HepG2 (cell line): ENCODE measurements around the gene ALKBH5. TPM values are rescaled to one million over a fixed set of nuclear protein-coding genes. Genes with fewer than 3 reads are reported as not detected.

ENCODE experiments used
- ATAC-seq: fragments of 200-7000 bp; cut with Tn5 transposase; 3 replicates; pipeline ENCODE4 v1.9.1; 2020; ENCODE audit warnings: mild to moderate bottlenecking, moderate library complexity
- BruUV-seq: library from RNA; stranded (reverse); fragments of 400-500 nt; replicated peaks from 2 replicates; lab custom pipeline; 2021; lab: Mats Ljungman, UMichigan
- CTCF ChIA-PET: fragments of 300-600 bp; formaldehyde crosslinking; extraction: SDS; loops from one replicate; lab custom pipeline; 2021; ENCODE audit warnings: low total read pairs, inconsistent platforms, low intra/inter-chr PET ratio; lab: Yijun Ruan, JAX
- POLR2A ChIA-PET: fragments of 350-600 bp; sonication (Branson Sonifier 250); formaldehyde crosslinking; loops from one replicate; lab custom pipeline; 2020; ENCODE audit warnings: antibody characterized with exemption, inconsistent platforms; lab: Yijun Ruan, JAX
- DNase-seq: peaks from one replicate; pipeline ENCODE4 v3.0.0-alpha.2; 2015; ENCODE audit warnings: low spot score
- FAIRE-seq: peaks from 3 replicates; lab custom pipeline; 2011; peaks lifted over from hg19 to GRCh38; lab: Jason Lieb, UNC
- H2AFZ ChIP-seq: one replicate; pipeline ENCODE4 v1.6.1; 2011; ENCODE audit warnings: low read length, inconsistent platforms
- H3K27ac ChIP-seq: fragments of 300-600 bp; 3 replicates; pipeline ENCODE4 v1.8.0; 2011; ENCODE audit warnings: mixed run types, mild to moderate bottlenecking, mixed read lengths, low read length, inconsistent platforms; ENCODE audit not compliant: insufficient read depth; ENCODE audit errors: extremely low read length
- H3K27me3 ChIP-seq, 2 experiments: fragments of 200-600 bp in 1 of 2; 2 replicates in 1 of 2; 3 replicates in 1 of 2; pipeline versions ENCODE4 v1.6.0 to v1.8.0; 2011; ENCODE audit warnings: low read length in 2 of 2, mild to moderate bottlenecking in 2 of 2, moderate library complexity in 2 of 2, inconsistent platforms in 1 of 2; ENCODE audit not compliant: insufficient read depth in 2 of 2, control insufficient read depth in 1 of 2
- H3K36me3 ChIP-seq, 2 experiments: fragments of 200-600 bp in 1 of 2; replicated peaks in 1 of 2; 2 replicates in 1 of 2; 3 replicates in 1 of 2; pipeline versions ENCODE4 v1.5.1 to v1.8.0; 2011; ENCODE audit warnings: low read length in 2 of 2, inconsistent platforms in 1 of 2; ENCODE audit not compliant: insufficient read depth in 2 of 2, control insufficient read depth in 1 of 2
- H3K4me1 ChIP-seq: 2 replicates; pipeline ENCODE4 v1.5.1; 2012; ENCODE audit warnings: low read length, inconsistent platforms; ENCODE audit not compliant: insufficient read depth
- H3K4me2 ChIP-seq: 2 replicates; pipeline ENCODE4 v1.6.0; 2011; ENCODE audit warnings: low read depth, low read length, inconsistent platforms
- H3K4me3 ChIP-seq, 3 experiments: fragments of 200-600 bp in 1 of 3; sonication (generic), shearing (Covaris generic) in 1 of 3; replicated peaks in 1 of 3; 2 replicates each; pipeline ENCODE4 v1.5.1; 2011 to 2016; ENCODE audit warnings: low read length in 3 of 3, inconsistent platforms in 2 of 3, low read depth in 2 of 3, mild to moderate bottlenecking in 2 of 3, control low read depth in 1 of 3, mixed read lengths in 1 of 3; ENCODE audit not compliant: insufficient read depth in 1 of 3
- H3K79me2 ChIP-seq: one replicate; pipeline ENCODE4 v1.6.1; 2011; ENCODE audit warnings: low read length, inconsistent platforms; ENCODE audit not compliant: insufficient read depth
- H3K9ac ChIP-seq: 2 replicates; pipeline ENCODE4 v1.6.0; 2011; ENCODE audit warnings: mild to moderate bottlenecking, low read depth, low read length, inconsistent platforms; ENCODE audit not compliant: insufficient read depth
- H3K9me3 ChIP-seq: 2 replicates; pipeline ENCODE4 v1.5.1; 2012; ENCODE audit warnings: mild to moderate bottlenecking, low read length
- H4K20me1 ChIP-seq: 2 replicates; pipeline ENCODE4 v1.6.0; 2011; ENCODE audit warnings: inconsistent platforms, mild to moderate bottlenecking, low read length, moderate library complexity; ENCODE audit not compliant: insufficient read depth
- DNMT3B ChIP-seq: conservative IDR thresholded peaks from 2 replicates; pipeline ENCODE4 v1.6.1; 2016; ENCODE audit warnings: missing biosample characterization, control low read depth
- HNRNPK ChIP-seq: fragments of 200-400 bp; formaldehyde crosslinking; IDR thresholded peaks from 2 replicates; pipeline ENCODE4 v1.6.1; 2018; ENCODE audit warnings: low read length, low read depth, moderate library complexity, mild to moderate bottlenecking; ENCODE audit not compliant: poor library complexity, severe bottlenecking
- KAT8 ChIP-seq: IDR thresholded peaks from 2 replicates; pipeline ENCODE4 v1.6.1; 2016; ENCODE audit warnings: missing genetic modification reagents, missing compliant biosample characterization
- REPIN1 ChIP-seq: sonication (generic); formaldehyde crosslinking; IDR thresholded peaks from 2 replicates; pipeline ENCODE4 v1.8.0; 2022; ENCODE audit warnings: missing genetic modification reagents, low read depth, mild to moderate bottlenecking, borderline replicate concordance
- YY1 ChIP-seq: IDR thresholded peaks from 2 replicates; pipeline ENCODE4 v1.6.1; 2011; ENCODE audit warnings: low read length, low read depth, moderate library complexity, mild to moderate bottlenecking; ENCODE audit not compliant: insufficient read depth, insufficient replicate concordance
- WGBS: methylation state at CpG from one replicate; pipeline ENCODE4 v1.1.6; 2017; ENCODE audit warnings: low lambda C conversion rate; 5-methylcytosine and 5-hydroxymethylcytosine counted together
- in situ Hi-C: cut with HindIII; loops from 2 replicates; pipeline ENCODE4 v1.10.0; 2017; ENCODE audit warnings: low pct_unique_long_range_greater_than_20kb; ENCODE audit not compliant: extremely low pct_ligation_motif_present
- intact Hi-C: fragments of 100-400 bp; cut with micrococcal nuclease; formaldehyde crosslinking; loops from one replicate; pipeline ENCODE4 v1.10.0; 2022; ENCODE audit not compliant: unreplicated experiment
- polyA plus RNA-seq, 8 experiments: library from polyadenylated mRNA; depleted of rRNA in 3 of 8; stranded (reverse) in 7 of 8; unstranded in 1 of 8; fragments of >200 nt; fragmentation: Illumina TruSeq in 4 of 8; extraction: Trizol in 4 of 8; gene quantifications; 2 replicates each; pipeline versions ENCODE4 v1.2.1 to v1.2.3, GENCODE V29; 2011 to 2016; ENCODE audit warnings: low read depth in 4 of 8, missing spikeins in 1 of 8, mixed read lengths in 1 of 8; ENCODE audit not compliant: insufficient read depth in 1 of 8
- total RNA-seq, 5 experiments: library from RNA; depleted of rRNA; stranded (reverse); fragments of >200 nt; fragmentation: Illumina TruSeq; extraction: Trizol; gene quantifications; 2 replicates each; pipeline ENCODE4 v1.2.3, GENCODE V29; 2016; ENCODE audit warnings: low read depth in 1 of 5
- TF ChIP-seq, protein P1 (sequence below): sonication (generic); formaldehyde crosslinking; IDR thresholded peaks from 2 replicates; pipeline ENCODE4 v1.9.0; 2021; ENCODE audit warnings: missing genetic modification reagents, borderline replicate concordance

ALKBH5 gene
- total and polyA plus RNA-seq, 2 of the 13 experiments (the other 11 are each of a cell fraction or from before 2014, with no cell fraction given): 68.9 to 76.9 TPM

DNA sequence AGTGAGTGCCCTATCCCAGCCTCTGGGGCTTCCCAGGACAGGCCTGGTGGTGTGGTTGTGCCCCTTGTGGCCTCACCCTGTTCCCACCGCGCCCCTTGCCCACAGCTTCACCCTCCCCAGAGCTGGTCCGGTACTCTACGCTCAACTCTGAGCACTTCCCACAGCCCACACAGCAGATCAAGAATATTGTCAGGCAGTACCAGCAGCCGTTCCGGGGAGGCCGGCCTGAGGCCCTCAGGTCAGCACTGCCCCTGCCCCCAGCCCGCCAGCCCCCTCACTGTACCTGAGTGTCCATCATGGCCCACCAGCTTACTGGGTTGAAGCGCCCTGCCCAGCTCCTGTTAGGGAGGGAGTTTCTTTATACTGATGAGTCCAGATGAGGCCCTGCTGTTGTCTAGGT lies 32.3 kb upstream of the ALKBH5 start:
- Histone ChIP-seq H3K9ac (no peak overlapping the region), H3K36me3 (no peaks in the 10 kb centered on the region), H2AFZ (no peak overlapping the region), H3K4me1 (peaks cover 13% of the 10 kb centered on the region), H4K20me1 (no peaks in the 10 kb centered on the region), H3K9me3 (no peaks in the 10 kb centered on the region), H3K27ac (no peak overlapping the region), H3K4me3 (no peak overlapping the region), H3K79me2 (no peaks in the 10 kb centered on the region), H3K27me3 (peaks cover 6 to 18% of the 10 kb centered on the region in 2 experiments; a peak in 3 of 5 replicates), H3K4me2 (no peak overlapping the region)
- DNase-seq (no peak), ATAC-seq (no peak; the same call in 2 of the 3 replicates), FAIRE-seq (no peak)
- ChIA-PET POLR2A (no interaction called here), CTCF (no interaction called here)
- no TSS peak for BruUV-seq
- intact Hi-C loops (no loop called here), in situ Hi-C loops (no loop called here)
- no peak for TF ChIP-seq HNRNPK
- TF ChIP-seq DNMT3B (CRISPR knock-in tag): no peak
- no peak for TF ChIP-seq YY1
- TF ChIP-seq REPIN1 (CRISPR knock-in tag): no peak
- TF ChIP-seq, protein P1, sequence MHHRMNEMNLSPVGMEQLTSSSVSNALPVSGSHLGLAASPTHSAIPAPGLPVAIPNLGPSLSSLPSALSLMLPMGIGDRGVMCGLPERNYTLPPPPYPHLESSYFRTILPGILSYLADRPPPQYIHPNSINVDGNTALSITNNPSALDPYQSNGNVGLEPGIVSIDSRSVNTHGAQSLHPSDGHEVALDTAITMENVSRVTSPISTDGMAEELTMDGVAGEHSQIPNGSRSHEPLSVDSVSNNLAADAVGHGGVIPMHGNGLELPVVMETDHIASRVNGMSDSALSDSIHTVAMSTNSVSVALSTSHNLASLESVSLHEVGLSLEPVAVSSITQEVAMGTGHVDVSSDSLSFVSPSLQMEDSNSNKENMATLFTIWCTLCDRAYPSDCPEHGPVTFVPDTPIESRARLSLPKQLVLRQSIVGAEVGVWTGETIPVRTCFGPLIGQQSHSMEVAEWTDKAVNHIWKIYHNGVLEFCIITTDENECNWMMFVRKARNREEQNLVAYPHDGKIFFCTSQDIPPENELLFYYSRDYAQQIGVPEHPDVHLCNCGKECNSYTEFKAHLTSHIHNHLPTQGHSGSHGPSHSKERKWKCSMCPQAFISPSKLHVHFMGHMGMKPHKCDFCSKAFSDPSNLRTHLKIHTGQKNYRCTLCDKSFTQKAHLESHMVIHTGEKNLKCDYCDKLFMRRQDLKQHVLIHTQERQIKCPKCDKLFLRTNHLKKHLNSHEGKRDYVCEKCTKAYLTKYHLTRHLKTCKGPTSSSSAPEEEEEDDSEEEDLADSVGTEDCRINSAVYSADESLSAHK (CRISPR knock-in tag): no peak
- no peak for TF ChIP-seq KAT8 (CRISPR knock-in tag)
- 54% methylated on average over 7 of the region's 9 CpGs for WGBS
